Measurements from ENCODE around the gene CLDN22.

CLDN22 gene

DNA sequence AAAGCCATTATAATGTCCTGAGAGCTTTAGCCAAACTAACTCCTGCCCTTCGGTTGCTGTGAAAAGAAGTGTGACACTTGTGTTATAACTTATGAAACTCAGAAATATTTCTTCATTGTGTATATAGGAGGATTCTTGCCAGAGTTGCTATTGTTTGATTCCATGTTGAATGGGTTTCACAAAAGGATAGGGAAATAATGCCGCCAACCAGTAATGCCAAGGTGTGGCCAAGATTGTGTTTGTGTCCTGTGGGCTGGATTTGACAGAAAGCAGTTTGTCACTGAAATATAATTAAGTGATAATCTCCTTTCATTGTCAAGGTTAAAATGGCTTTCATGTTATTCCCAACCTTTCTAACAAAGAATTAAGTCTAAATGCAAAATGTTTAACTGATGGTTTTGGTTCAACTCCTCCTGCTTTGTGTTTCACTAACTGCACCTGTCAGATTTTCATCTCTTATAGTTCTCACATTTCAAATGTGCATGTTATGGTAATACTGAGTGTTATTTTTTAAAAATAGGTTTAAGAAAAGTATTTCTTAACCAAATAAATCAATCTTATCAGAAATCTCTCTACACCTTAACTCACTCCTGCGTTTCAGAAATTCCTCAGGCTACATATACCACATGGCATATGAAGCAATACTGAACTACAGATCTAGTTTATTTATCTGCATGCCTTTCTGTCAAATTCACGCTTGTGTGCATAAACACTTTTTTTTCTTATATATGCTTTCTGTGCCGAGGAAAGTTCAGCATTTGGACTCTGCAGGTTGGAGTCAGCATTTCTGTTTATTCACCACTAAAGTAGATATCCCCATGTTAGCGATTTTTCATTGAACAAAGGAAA, at the start of gene CLDN22:
Gene CLDN22 (minus strand): TSS at position 66 of the 849 bp plus-strand sequence. CDS start 58 bp downstream, at position 8.
- DNase-seq = no peak

DNA sequence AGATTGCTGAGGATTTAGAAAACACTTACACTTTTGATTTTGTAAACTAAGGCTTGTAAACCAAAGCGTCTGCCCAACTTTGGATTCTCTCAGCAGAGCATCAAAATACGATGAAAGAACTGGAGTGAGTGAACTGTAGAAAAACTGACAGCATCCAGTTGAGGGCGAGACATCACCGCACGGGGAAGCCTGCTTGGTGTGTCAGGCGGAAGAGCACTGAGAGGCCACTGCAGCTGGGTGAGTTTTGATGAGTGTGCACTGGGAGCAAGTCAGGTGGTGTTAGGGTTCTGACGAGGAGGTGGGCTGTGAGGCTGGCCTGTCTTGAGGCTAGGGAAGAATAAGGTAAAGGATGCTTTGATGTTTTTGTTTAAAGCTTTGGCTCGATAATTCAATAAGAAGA, 49.0 kb upstream of the CLDN22 start:
- DNase-seq = no peak

DNA sequence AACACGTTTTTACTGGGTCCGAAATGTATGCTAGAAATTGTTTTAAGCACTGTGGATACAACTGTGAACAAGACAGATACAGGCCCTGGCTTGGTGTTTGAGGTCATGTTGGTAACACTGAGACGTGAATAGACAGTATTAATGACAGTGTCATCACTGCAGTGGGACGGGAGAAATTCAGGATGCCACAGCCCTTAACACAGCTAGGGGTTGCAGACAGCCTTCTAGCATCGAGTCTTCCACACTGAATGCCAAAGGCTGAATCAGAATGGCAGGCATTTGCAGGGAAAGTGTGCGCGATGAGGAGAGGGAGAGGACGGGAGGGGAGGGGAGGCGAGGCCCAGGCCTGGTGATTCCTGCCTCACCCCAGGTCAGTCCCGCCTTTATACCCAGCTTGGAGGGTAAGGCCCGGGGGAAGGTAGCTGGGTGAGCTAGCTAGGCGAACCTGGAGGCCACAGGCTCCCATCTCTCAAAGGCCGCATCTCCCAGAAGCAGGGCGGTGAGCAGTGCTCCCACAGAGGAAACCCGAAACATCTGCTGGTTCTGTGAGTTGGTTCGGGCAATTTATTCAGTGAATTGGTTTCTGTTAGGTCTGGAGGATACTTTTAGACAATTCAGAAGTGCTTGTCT, 46.2 kb upstream of the CLDN22 start:
- DNase-seq = no peak

- DNase-seq = no peak
Measured at GRCh38 chr4:183364025-183364424, 43.9 kb upstream of the CLDN22 start.

DNA sequence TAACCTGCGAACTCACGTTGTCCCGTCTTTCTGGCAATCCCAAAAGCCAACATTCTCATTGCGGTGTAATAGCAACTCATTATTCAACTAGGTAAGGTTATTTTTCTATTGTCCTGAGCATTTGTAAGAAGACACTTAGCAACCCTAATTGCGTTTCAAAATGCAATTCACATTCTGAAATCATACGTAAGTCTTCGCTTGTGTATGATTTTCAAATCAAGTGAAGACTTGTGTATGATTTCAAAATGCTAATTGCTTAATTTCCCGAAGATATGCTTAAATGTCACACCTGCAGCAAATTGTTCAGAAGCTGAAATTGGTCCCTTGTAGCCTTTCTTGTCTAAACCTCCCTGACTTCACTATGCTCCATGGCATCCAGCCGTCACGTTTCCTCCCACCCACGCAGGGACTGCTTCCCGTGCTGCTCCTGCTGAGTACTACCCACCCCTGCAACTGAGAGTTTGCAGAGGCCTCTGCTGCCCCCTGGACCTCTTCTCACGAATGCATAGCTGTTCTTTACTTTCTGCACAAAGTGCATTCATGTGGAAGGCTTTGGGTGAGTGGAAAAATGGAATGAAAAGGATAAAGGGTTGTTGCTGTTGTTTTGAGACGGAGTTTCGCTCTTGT, 43.0 kb upstream of the CLDN22 start:
- DNase-seq = no peak

DNA sequence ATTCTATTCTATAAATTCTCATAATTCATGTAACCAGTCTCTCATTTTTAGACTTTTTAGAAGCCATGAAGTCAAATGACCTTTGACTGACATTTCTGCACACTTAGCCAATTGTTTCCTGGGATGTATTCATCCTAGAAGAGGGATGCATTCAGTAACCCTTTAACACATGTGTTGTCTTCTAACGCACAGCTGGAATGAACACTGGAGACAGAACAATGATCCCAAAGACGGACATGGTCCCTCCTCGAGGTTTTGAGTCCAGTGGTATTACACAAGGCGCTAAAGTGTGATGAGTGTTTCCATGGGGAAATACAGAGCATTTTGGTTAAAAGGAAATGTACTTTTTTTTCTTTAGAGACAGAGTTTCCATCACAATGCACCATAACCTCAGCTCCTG, 42.0 kb upstream of the CLDN22 start:
- DNase-seq = no peak

GRCh38 chr4:183360161-183360919, 40.3 kb upstream of the CLDN22 start:
- no peak for DNase-seq

DNA sequence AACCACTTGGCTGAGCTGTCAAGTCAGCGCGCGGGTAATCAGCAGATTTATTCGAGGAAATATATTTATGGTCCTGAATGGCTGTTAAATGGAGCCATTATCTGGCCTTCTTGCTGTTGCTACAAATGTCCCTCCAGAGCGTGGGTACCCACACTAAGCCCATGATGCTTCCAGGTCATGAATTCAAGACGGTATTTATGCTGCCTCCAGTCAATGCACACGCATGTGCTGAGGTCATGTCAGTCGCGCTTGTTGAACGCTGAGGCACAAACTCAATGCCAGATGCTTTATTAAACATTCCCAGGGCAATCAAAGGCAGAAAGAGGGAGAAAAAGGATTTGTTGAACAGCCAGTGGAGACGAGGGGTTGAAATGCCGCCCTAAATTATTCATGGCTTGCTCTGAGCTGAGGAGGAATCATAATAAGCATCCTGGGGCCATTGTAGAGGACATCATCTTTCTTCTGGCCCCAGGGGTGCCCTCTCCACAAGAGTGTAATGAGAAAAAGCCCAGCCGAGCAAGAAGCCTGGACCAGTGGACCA, 38.2 kb upstream of the CLDN22 start:
- no peak for DNase-seq

DNA sequence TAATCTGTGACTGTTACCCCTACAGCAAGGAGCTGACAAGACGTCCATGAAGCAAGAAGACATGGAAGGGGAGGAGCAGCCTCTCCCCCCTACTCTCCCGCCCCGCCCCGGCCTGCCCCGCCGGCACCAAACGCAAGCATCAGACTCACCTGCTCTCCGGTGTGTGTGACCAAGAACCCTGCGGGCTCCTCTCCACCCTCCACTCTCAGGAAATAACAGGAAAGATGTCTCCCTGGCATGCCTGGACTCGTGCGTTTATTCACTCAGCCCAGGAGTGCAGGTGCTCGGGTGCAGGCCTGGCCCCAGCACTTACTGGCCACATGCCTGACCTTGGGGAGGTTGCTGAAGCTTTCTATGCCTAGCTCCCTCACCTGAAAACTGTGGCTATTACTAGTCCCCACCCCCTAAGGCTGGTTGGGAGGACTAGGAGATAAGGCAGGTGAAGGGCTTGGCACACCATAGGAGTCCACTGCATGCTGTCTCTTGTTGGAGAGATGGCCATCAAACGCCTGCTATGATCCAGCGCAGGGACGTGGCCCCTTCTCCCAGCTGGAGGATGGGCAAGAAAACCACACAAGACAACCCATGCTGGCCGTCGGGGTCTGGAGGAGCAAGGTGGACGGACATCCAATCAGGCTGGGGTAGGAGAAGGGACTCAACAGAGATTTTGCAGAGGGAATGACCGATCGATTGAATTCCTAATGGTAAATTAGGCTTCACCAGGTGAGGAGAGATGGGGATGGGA, 37.0 kb upstream of the CLDN22 start:
- DNase-seq = no peak

DNA sequence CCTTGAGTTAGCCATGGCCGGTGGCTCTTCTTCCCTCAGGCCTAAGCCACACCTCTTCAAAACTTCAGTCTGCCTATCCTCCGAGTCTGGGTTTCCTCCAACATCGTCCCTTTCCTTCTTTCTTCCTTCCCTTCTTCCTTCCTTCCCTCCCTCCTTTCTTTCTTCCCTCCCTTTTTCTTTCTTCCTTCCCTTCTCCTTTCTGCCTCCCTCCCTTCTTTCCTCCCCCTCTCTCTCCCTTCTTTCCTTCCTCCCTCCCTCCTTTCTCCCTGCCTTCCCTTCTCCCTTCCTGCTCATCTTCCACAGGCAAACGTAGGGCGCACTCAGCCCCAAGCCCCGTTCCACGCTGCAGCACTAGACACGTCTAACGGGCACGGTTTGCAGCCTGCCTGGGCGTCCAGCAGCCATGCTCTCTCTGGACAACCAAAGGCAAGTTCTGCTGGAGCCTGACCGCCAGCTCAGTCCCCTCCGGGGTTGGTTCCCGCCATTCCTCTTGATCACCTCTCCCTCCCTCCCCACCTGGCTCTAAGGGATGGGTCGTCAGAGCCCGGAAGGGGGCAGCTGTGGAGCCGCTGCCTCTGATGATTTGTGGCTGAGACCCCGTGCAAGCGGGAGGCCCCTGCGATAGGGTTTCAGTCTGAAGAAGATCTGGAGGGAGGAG, 36.2 kb upstream of the CLDN22 start:
- DNase-seq = no peak

- no peak for DNase-seq
Measured at GRCh38 chr4:183355405-183355804, 35.3 kb upstream of the CLDN22 start.

- DNase-seq = peak; percentile 68
Measured at GRCh38 chr4:183354219-183354618, 34.1 kb upstream of the CLDN22 start.

- DNase-seq = no peak
Measured at GRCh38 chr4:183353557-183353956, 33.5 kb upstream of the CLDN22 start.

DNA sequence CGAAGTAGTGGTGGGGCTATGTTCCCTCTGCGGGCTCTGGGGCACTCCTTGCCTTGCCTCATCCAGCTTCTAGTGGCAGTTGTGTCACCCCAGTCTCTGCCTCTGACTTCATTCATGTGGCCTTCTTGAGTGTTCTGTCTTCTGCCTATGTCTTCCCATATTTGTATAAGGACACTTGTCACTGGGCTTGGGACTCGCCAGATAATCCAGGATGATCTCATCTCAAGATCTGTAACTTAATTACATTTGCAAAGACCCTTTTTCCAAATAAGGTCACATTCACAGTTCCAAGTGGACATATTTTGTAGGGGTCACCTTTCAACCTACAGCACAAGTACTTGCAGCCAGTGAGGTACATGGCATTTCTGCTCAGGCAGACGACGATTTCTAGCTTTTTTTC, 32.5 kb upstream of the CLDN22 start:
- DNase-seq = no peak

DNA sequence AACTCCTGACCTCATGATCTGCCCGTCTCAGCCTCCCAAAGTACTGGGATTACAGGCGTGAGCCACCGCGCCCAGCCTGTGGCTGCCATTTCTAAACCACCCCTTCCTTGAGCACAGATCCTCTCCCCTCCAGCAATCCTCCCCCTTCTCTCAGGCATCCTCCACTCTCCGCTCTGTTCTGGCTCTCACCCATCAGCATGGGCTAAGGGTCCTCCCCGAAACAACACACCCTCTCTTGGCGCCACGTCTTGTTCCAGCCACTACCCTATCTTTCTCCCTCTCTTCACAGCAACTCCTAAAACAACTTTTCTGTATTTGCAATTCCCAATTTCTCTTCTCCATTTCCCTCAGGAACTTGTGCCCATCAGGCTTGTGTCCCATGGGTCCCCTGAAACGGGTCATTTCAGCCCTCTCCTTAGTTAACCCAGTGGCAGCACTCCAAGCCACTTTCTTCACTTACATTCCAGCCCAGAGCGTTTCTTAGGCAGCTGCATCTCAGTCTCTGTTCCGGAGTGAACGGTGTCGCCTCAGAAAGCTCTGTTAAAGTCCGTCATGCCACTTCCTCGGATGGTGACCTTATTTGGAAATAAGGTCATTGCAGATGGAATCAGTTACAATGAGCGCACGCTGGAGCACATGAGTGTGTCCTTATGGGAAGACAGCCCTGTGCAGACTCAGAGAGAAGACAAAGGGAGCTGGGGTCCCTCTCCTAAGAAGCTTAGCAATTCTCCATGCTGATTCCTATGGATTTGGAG, 30.4 kb upstream of the CLDN22 start:
- no peak for DNase-seq

DNA sequence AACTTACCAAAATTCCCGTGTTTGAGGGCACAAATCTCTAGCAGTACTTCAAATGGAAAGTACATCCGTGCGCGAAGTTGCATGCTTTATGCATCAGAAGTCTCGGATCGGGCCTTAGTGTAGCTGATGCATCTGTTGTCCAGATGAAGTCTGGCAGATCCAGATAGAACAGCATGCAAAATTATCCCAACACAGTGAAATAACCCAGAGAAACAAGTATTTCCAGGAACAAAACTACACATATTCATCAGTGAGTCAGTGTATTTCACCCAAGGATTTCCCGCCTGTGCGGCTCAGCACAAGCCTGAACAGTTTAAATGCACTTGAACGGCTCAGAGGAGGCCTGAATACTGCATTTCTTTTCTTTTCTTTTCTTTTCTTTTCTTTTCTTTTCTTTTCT, 29.6 kb upstream of the CLDN22 start:
- DNase-seq = no peak

- DNase-seq = no peak
Measured at GRCh38 chr4:183348706-183349659, 28.9 kb upstream of the CLDN22 start.

GRCh38 chr4:183348136-183348535, 28.1 kb upstream of the CLDN22 start:
- no peak for DNase-seq

GRCh38 chr4:183347566-183347965, 27.5 kb upstream of the CLDN22 start:
- no peak for DNase-seq

- DNase-seq = no peak
Measured at GRCh38 chr4:183347146-183347545, 27.1 kb upstream of the CLDN22 start.

Data from NCI-H526 treated with DMSO at 0.1 percent for 48 hours (cell line).